CD4-positive, CD25-positive, alpha-beta regulatory T cell (primary cell): ENCODE results near the gene AJAP1. TPM values are rescaled to one million over a fixed set of nuclear protein-coding genes. Genes with fewer than 3 reads are reported as not detected.

Source experiments
- ATAC-seq, 2 donors: fragments of 150-1000 bp; cut with Tn5 transposase; one replicate each; pipeline ENCODE4 v1.10.0; 2021; ENCODE audit warnings: low read depth in 2 of 2, moderate number of reproducible peaks in 2 of 2, moderate library complexity in 1 of 2
- DNase-seq, 3 donors: peaks; one replicate each; pipeline versions ENCODE4 v3.0.0 to v3.0.0-alpha.2; 2012 to 2022; ENCODE audit warnings: mixed read lengths in 1 of 3
- H3K27ac ChIP-seq: one replicate; pipeline ENCODE4 v1.7.0; 2013; ENCODE audit warnings: mild to moderate bottlenecking, low read length; ENCODE audit not compliant: insufficient read depth, poor library complexity, severe bottlenecking
- H3K27me3 ChIP-seq: one replicate; pipeline ENCODE4 v1.7.0; 2013; ENCODE audit warnings: low read length; ENCODE audit not compliant: control insufficient read depth, insufficient read depth
- H3K36me3 ChIP-seq: one replicate; pipeline ENCODE4 v1.7.0; 2013; ENCODE audit warnings: mild to moderate bottlenecking, low read length, moderate library complexity; ENCODE audit not compliant: control insufficient read depth, insufficient read depth
- H3K4me1 ChIP-seq: 2 replicates; pipeline ENCODE4 v1.7.0; 2013; ENCODE audit warnings: mild to moderate bottlenecking, low read length; ENCODE audit not compliant: insufficient read depth, control insufficient read depth, poor library complexity, severe bottlenecking
- H3K4me3 ChIP-seq: one replicate; pipeline ENCODE4 v1.7.0; 2013; ENCODE audit warnings: low read depth, mild to moderate bottlenecking, low read length, moderate library complexity
- H3K9me3 ChIP-seq, 2 experiments: 1 replicate in 1 of 2; 2 replicates in 1 of 2; pipeline ENCODE4 v1.7.0; 2013; ENCODE audit warnings: low read length in 2 of 2, mild to moderate bottlenecking in 1 of 2, moderate library complexity in 1 of 2; ENCODE audit not compliant: control insufficient read depth in 2 of 2
- H3K27ac Mint-ChIP-seq, 3 donors: one replicate each; pipeline ENCODE4 v1.8.0; 2020 to 2022; ENCODE audit warnings: mild to moderate bottlenecking in 3 of 3, mixed read lengths in 3 of 3, moderate library complexity in 2 of 3
- H3K27me3 Mint-ChIP-seq: one replicate; pipeline ENCODE4 v1.8.0; 2022; ENCODE audit warnings: mild to moderate bottlenecking, mixed read lengths
- H3K36me3 Mint-ChIP-seq: one replicate; pipeline ENCODE4 v1.8.0; 2020; ENCODE audit warnings: mixed read lengths
- H3K4me1 Mint-ChIP-seq, 4 donors: one replicate each; pipeline ENCODE4 v1.8.0; 2020 to 2022; ENCODE audit warnings: mixed read lengths in 4 of 4, mild to moderate bottlenecking in 1 of 4
- H3K4me3 Mint-ChIP-seq, 4 donors: one replicate each; pipeline ENCODE4 v1.8.0; 2020 to 2022; ENCODE audit warnings: mild to moderate bottlenecking in 4 of 4, mixed read lengths in 4 of 4, moderate library complexity in 3 of 4
- H3K9me3 Mint-ChIP-seq, 7 donors: one replicate each; pipeline ENCODE4 v1.8.0; 2020 to 2022; ENCODE audit warnings: mixed read lengths in 7 of 7, mild to moderate bottlenecking in 3 of 7, moderate library complexity in 2 of 7
- polyA plus RNA-seq, 4 donors: library from polyadenylated mRNA; unstranded; fragments of 300-500 nt; fragmentation: Illumina TruSeq; gene quantifications; one replicate each; pipeline ENCODE4 v1.2.3, GENCODE V29; 2021
- total RNA-seq: library from RNA; stranded (reverse); gene quantifications from one replicate; pipeline ENCODE4 v1.2.3, GENCODE V29; 2022

Gene AJAP1
- total and polyA plus RNA-seq, 5 donors from 2014 or later = 0.10 to 0.41 (median 0.37) TPM; not detected in 2

DNA sequence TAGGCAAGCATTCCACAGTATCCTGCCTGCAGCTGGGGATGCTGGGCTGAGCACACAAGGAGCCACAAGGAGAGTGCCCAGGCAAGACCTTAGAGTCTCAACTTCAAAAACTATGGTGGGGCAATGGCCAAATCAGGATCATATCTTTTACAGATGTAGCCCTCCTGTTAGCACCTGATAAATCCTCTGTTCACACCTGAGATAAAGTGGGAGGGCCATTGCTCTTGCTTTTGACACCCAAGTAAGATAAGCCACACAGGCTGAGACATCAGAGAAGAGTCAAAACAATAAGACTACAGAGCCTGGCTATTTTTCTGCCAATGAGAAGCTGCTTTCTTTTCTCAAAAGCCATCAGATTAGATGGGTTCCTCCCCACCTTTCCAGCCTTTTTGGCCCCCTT lies 148.9 kb downstream of the AJAP1 start:
- peaks cover 0 to 16% (median 4%) of the 10 kb centered on the region in 7 donors for H3K9me3 Mint-ChIP-seq
- no peak for ATAC-seq
- peaks cover 10% of the 10 kb centered on the region for H3K27me3 Mint-ChIP-seq

DNA sequence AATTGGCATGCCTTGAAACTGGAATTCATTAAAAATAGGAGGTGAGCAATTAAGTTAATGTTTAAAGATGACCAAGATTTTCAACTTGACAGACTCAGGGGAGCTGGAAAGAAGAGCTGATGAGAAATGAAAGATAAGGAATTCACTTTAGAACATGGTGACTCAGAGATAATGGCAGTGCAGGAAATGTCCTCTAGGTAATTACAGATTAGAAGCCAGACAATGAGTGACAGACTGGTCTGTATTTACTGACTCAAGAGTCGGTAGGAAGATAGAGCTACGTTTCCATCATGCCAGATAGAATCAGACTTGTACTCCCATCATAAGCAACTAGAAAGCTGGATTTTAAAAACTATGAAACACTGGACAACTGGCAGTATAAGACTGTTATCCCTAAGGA lies 151.6 kb downstream of the AJAP1 start:
- Histone ChIP-seq H3K9me3 (no peaks in the 10 kb centered on the region), H3K27ac (no peak overlapping the region), H3K4me3 (no peak overlapping the region), H3K36me3 (no peaks in the 10 kb centered on the region), H3K4me1 (no peaks in the 10 kb centered on the region), H3K27me3 (no peaks in the 10 kb centered on the region)
- no peak overlapping the region for H3K4me3 Mint-ChIP-seq
- ATAC-seq (no peak), DNase-seq (no peak)
- H3K27me3 Mint-ChIP-seq = peaks cover 10% of the 10 kb centered on the region
- no peaks in the 10 kb centered on the region for H3K36me3 Mint-ChIP-seq
- peaks cover 0 to 18% (median 4%) of the 10 kb centered on the region in 7 donors for H3K9me3 Mint-ChIP-seq
- no peak overlapping the region for H3K27ac Mint-ChIP-seq
- peaks cover 0 to 2% (median 0%) of the 10 kb centered on the region in 4 donors for H3K4me1 Mint-ChIP-seq

More for the DNA sequence above, 148.9 kb downstream of the AJAP1 start:
- Histone ChIP-seq H3K27ac (no peak overlapping the region), H3K4me3 (no peak overlapping the region), H3K27me3 (no peaks in the 10 kb centered on the region), H3K36me3 (no peaks in the 10 kb centered on the region), H3K4me1 (no peaks in the 10 kb centered on the region), H3K9me3 (no peaks in the 10 kb centered on the region)
- H3K4me1 Mint-ChIP-seq = peaks cover 0 to 2% (median 0%) of the 10 kb centered on the region in 4 donors
- peak overlapping the region in 1 of 3 donors; percentile 66 for H3K27ac Mint-ChIP-seq
- DNase-seq = no peak
- no peaks in the 10 kb centered on the region for H3K36me3 Mint-ChIP-seq
- H3K4me3 Mint-ChIP-seq = no peak overlapping the region

DNA sequence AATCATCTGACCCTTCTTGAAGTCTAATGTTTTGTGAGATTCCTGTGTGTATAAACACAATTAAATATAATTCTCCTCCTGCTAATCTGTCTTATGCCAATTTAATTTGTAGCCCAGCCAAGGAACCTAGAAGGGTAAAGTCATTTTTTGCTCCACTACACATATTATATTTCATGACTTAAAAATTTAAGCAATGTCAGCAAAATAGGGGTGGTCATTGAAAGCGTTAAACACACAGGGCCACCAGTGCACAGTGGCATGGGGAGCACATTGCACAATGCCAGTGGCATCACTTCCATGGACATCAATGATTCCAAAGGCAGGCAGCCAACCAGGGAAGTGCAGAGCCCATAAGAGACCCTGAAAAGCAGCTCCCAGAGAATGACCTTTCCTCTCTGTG lies 166.1 kb downstream of the AJAP1 start:
- H3K4me1 ChIP-seq = no peaks in the 10 kb centered on the region
- DNase-seq = no peak
- no peaks in the 10 kb centered on the region for H3K27me3 Mint-ChIP-seq

DNA sequence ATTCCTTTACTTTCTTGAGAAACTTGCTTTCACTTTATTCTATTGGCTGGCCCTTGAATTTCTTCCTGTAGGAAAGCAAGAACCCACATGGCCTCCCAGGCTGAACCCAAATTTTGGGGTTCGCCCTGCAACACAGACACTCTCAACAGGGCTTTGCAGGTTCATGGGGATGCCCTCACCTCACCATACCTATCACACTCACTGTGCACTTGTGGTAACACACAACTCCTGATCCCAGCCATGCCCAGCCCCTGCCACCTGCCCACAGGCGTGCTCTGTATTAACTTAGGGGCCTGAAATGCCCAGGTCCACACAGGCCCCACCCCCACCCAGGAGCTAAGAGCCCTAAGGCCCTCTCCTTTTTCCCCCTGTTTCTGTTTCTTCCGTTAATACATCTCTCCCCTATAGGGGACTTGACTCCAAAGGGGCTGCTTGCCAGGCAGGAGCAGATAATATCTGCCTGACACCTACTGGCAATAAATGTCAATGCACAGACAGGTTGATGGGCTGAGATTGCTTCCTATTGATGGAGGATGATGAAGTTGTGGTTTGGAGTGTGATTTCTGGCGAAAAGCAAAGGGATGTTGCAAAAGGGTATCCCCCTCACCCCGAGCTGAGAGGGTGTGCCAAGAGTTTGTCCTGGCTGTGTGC lies 171.5 kb downstream of the AJAP1 start:
- ATAC-seq (no peak), DNase-seq (peak in 1 of 3 donors; percentile 1)
- H3K4me1 Mint-ChIP-seq = no peaks in the 10 kb centered on the region
- no peak overlapping the region for H3K4me3 ChIP-seq
- H3K9me3 Mint-ChIP-seq = peaks cover 0 to 7% (median 0%) of the 10 kb centered on the region in 7 donors
- H3K4me3 Mint-ChIP-seq = no peak overlapping the region
- no peak overlapping the region for H3K27ac Mint-ChIP-seq
- no peaks in the 10 kb centered on the region for H3K36me3 ChIP-seq
- no peaks in the 10 kb centered on the region for H3K9me3 ChIP-seq
- no peaks in the 10 kb centered on the region for H3K27me3 Mint-ChIP-seq
- no peaks in the 10 kb centered on the region for H3K36me3 Mint-ChIP-seq
- no peak overlapping the region for H3K27ac ChIP-seq
- no peaks in the 10 kb centered on the region for H3K27me3 ChIP-seq
- H3K4me1 ChIP-seq = no peaks in the 10 kb centered on the region

More for the DNA sequence above, 166.1 kb downstream of the AJAP1 start:
- H3K4me3 Mint-ChIP-seq = no peak overlapping the region
- no peaks in the 10 kb centered on the region for H3K4me1 Mint-ChIP-seq
- H3K27ac Mint-ChIP-seq = no peak overlapping the region
- no peaks in the 10 kb centered on the region for H3K9me3 ChIP-seq
- no peaks in the 10 kb centered on the region for H3K36me3 ChIP-seq
- no peak overlapping the region for H3K4me3 ChIP-seq
- no peaks in the 10 kb centered on the region for H3K36me3 Mint-ChIP-seq
- H3K9me3 Mint-ChIP-seq = peaks cover 0 to 10% (median 0%) of the 10 kb centered on the region in 7 donors
- no peak overlapping the region for H3K27ac ChIP-seq
- no peak for ATAC-seq
- no peaks in the 10 kb centered on the region for H3K27me3 ChIP-seq

DNA sequence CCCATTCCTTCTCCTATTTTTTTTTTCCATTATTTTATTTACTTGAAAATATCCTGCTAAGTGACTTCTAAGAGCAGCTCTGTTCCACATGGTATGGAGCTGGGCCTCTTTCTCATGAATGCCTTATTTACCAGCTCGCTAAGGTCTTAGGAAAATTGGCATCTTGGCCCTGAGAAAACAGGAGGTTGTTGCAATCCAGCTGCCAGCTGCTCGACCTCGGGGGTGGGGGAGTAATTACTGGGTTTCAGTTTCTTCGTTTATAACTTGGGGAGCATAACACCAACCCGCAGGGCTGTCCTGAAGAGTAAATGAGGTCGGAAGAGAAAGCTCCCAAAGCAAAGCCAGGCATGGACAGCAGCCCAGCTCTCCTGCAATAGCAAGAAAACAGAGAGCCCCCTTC lies 176.3 kb downstream of the AJAP1 start:
- ATAC-seq = no peak
- Histone ChIP-seq H3K27ac (no peak overlapping the region), H3K4me1 (no peaks in the 10 kb centered on the region), H3K4me3 (no peak overlapping the region), H3K27me3 (no peaks in the 10 kb centered on the region), H3K36me3 (no peaks in the 10 kb centered on the region), H3K9me3 (no peaks in the 10 kb centered on the region)
- no peak for DNase-seq
- Mint-ChIP-seq H3K27ac (no peak overlapping the region), H3K9me3 (peaks cover 0 to 11% (median 1%) of the 10 kb centered on the region in 7 donors), H3K36me3 (no peaks in the 10 kb centered on the region), H3K27me3 (peaks cover 5% of the 10 kb centered on the region), H3K4me1 (no peaks in the 10 kb centered on the region), H3K4me3 (no peak overlapping the region)

DNA sequence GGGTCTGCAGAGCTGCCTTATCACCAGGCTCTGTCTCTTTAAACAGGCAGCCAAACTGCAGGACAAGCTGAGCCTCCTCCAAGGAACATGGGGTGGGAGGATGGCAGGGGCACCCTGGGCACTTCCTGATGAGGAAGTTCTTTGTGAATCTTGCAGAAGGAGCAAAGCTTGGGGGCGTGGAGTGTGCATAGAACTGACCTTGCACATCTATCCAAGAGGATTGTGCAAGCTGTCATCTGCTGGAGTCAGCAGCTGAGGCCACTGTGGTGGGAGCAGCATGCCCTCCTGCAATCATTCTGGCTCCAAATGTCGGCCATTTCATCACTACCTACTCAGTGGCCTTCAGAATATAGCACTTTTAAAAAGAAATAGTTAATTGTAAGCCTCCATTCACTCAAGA lies 182.2 kb downstream of the AJAP1 start:
- Mint-ChIP-seq H3K9me3 (peaks cover 0 to 11% (median 2%) of the 10 kb centered on the region in 7 donors), H3K27ac (no peak overlapping the region), H3K27me3 (peaks cover 5% of the 10 kb centered on the region), H3K36me3 (no peaks in the 10 kb centered on the region), H3K4me1 (no peaks in the 10 kb centered on the region), H3K4me3 (no peak overlapping the region)
- DNase-seq = no peak
- no peaks in the 10 kb centered on the region for H3K36me3 ChIP-seq
- H3K27ac ChIP-seq = no peak overlapping the region
- no peak overlapping the region for H3K4me3 ChIP-seq
- H3K9me3 ChIP-seq = peaks cover 0 to 5% of the 10 kb centered on the region in 2 experiments
- peaks cover 3% of the 10 kb centered on the region for H3K27me3 ChIP-seq
- ATAC-seq = no peak
- H3K4me1 ChIP-seq = no peaks in the 10 kb centered on the region

DNA sequence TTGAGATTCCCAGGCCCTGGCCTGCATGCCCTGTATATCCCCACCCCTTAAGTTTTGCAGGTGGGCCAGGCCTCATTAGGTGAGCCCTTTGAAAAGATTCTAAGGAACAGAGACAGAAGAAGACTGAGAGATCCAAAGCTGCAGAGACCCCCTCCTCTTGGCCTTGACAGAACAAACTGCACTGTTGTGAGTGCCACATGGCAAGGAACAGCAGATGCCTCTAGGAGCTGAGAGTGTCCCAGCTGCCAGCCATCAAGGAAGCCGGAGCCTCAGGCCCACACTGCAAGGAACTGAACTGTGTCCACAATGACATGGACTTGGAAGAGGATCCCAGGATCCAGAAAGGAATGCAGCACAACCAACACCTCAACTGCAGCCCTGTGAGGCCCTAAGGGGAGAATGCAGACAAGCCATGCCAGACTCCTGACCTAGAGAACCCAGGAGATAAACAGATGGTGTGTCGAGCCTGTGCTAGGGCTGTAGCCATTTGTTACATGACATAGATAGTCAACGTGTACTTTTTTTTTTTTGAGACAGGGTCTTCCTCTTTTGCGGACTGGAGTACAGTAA lies 182.7 kb downstream of the AJAP1 start:
- DNase-seq (no peak), ATAC-seq (no peak)
- Histone ChIP-seq H3K27me3 (peaks cover 3% of the 10 kb centered on the region), H3K4me3 (no peak overlapping the region), H3K4me1 (no peaks in the 10 kb centered on the region), H3K9me3 (peaks cover 0 to 5% of the 10 kb centered on the region in 2 experiments), H3K36me3 (no peaks in the 10 kb centered on the region), H3K27ac (no peak overlapping the region)
- H3K27ac Mint-ChIP-seq = no peak overlapping the region
- H3K36me3 Mint-ChIP-seq = no peaks in the 10 kb centered on the region
- H3K27me3 Mint-ChIP-seq = peaks cover under 1% of the 10 kb centered on the region
- H3K4me3 Mint-ChIP-seq = no peak overlapping the region
- peaks cover 0 to 11% (median 2%) of the 10 kb centered on the region in 7 donors for H3K9me3 Mint-ChIP-seq
- no peaks in the 10 kb centered on the region for H3K4me1 Mint-ChIP-seq

DNA sequence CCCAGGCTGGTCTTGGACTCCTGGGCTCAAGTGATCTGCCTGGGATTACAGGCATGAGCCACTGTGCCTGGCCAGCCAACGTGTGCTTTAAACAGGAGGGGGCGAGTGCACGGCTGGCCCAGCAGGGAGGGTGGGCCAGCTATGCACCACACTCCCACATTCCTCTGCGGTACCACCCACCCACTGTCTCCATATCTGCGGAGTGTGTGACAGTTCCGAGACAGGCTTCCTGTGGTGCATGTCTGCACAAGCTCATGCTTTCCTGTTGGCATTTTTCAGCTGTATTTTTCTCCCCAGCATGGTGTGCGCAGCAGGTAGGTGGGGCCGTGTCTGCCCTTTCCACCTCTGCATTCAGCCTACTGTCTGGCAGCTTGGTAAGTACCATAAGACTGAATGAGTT lies 183.3 kb downstream of the AJAP1 start:
- no peak overlapping the region for H3K27ac ChIP-seq
- peaks cover 3% of the 10 kb centered on the region for H3K27me3 ChIP-seq
- H3K4me1 ChIP-seq = no peaks in the 10 kb centered on the region
- Mint-ChIP-seq H3K27ac (no peak overlapping the region), H3K4me1 (no peaks in the 10 kb centered on the region), H3K36me3 (no peaks in the 10 kb centered on the region), H3K4me3 (no peak overlapping the region), H3K9me3 (peaks cover 0 to 11% (median 2%) of the 10 kb centered on the region in 7 donors), H3K27me3 (peaks cover 4% of the 10 kb centered on the region)
- no peaks in the 10 kb centered on the region for H3K36me3 ChIP-seq
- ATAC-seq = no peak
- no peak overlapping the region for H3K4me3 ChIP-seq
- peaks cover 0 to 5% of the 10 kb centered on the region in 2 experiments for H3K9me3 ChIP-seq
- no peak for DNase-seq
